ENCODE measurements around the gene SERTM2.

Gene SERTM2

GRCh38 chrX:111555406-111555958 is 44.0 kb downstream of the SERTM2 start:
- DNase-seq (ENCODE audit: extremely low read depth in 1 of 2, low read depth in 1 of 2), result no peak

DNA sequence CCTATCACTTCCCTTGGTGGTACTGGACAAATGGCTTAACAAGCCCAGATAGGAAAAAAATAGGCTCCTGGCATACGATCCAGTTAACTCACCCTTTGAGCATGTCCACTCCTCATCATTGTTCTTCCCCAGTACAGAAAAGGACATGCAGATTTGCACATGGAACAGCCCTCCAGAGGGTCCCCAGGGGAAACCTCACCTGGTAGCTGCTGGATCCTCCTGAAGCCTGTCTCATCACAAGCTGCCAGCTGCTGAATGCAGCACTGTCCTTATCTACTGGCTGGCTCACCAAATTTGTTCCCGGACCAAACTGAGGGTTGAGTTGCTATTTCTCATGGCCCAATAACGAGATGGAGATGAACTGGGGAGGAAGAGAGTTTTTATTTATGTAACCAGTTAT is 49.4 kb downstream of the SERTM2 start:
- no peak for DNase-seq (ENCODE audit: extremely low read depth in 1 of 2, low read depth in 1 of 2)

- no peak for DNase-seq (ENCODE audit: extremely low read depth in 1 of 2, low read depth in 1 of 2)
Measured at GRCh38 chrX:111561851-111562250, 50.4 kb downstream of the SERTM2 start.

- no peak for DNase-seq (ENCODE audit: extremely low read depth in 1 of 2, low read depth in 1 of 2)
Measured at GRCh38 chrX:111567542-111568255, 56.3 kb downstream of the SERTM2 start.

GRCh38 chrX:111568354-111568753 is 56.9 kb downstream of the SERTM2 start:
- no peak for DNase-seq (ENCODE audit: extremely low read depth in 1 of 2, low read depth in 1 of 2)

DNA sequence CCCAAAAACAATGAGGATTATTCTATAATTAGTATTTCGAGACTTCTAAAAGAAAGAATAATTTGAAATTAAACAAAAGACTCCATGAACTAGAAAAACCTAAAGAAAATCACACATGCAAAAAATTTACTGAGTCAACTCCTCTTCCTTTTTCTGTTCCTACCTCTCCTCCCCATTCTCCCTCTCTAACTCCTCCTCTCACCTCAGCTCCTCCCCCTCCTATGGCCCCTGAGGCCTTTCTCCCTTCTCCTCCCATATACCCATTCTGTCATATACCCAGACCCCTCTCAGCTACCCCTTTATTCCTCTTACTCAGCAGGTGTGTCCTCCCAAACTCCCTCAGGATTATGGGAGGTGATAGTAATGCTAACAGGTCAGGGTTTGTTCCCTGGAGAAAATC is 57.4 kb downstream of the SERTM2 start:
- no peak for DNase-seq (ENCODE audit: extremely low read depth in 1 of 2, low read depth in 1 of 2)
